H9 (cell line): ENCODE data around the gene SLC25A25. TPM values are rescaled to one million over a fixed set of nuclear protein-coding genes. Genes with fewer than 3 reads are reported as not detected.

Source experiments
- DNase-seq: peaks from one replicate; pipeline ENCODE4 v3.0.0-alpha.2; 2017
- H2AFZ ChIP-seq: one replicate; pipeline ENCODE4 v1.6.1; 2013; ENCODE audit warnings: mild to moderate bottlenecking, low read length, control low read depth, moderate library complexity
- H2AK5ac ChIP-seq: 2 replicates; pipeline ENCODE4 v1.6.1; 2013; ENCODE audit warnings: low read length, control low read depth, mixed read lengths; ENCODE audit not compliant: insufficient read length
- H2BK120ac ChIP-seq: one replicate; pipeline ENCODE4 v1.6.1; 2013; ENCODE audit warnings: low read depth, mild to moderate bottlenecking, low read length, control low read depth, inconsistent platforms; ENCODE audit not compliant: poor library complexity, severe bottlenecking
- H2BK12ac ChIP-seq: 2 replicates; pipeline ENCODE4 v1.6.1; 2013; ENCODE audit warnings: low read length, control low read depth, mixed read lengths, low read depth; ENCODE audit not compliant: insufficient read length
- H2BK15ac ChIP-seq: 2 replicates; pipeline ENCODE4 v1.6.1; 2013; ENCODE audit warnings: low read depth, low read length, control low read depth
- H2BK20ac ChIP-seq: one replicate; pipeline ENCODE4 v1.6.1; 2013; ENCODE audit warnings: low read depth, mild to moderate bottlenecking, low read length, control low read depth, inconsistent platforms; ENCODE audit not compliant: poor library complexity, severe bottlenecking
- H2BK5ac ChIP-seq: 2 replicates; pipeline ENCODE4 v1.6.1; 2013; ENCODE audit warnings: low read length, control low read depth, mixed read lengths; ENCODE audit not compliant: insufficient read length
- H3K14ac ChIP-seq: 2 replicates; pipeline ENCODE4 v1.6.1; 2013; ENCODE audit warnings: low read length, control low read depth; ENCODE audit not compliant: insufficient read depth
- H3K18ac ChIP-seq: 2 replicates; pipeline ENCODE4 v1.6.1; 2013; ENCODE audit warnings: low read depth, mild to moderate bottlenecking, mixed read lengths, low read length, control low read depth; ENCODE audit not compliant: insufficient read length
- H3K23ac ChIP-seq: 2 replicates; pipeline ENCODE4 v1.6.1; 2013; ENCODE audit warnings: low read length, control low read depth, mixed read lengths, low read depth; ENCODE audit not compliant: insufficient read length
- H3K23me2 ChIP-seq: 2 replicates; pipeline ENCODE4 v1.6.1; 2013; ENCODE audit warnings: low read depth, mild to moderate bottlenecking, mixed read lengths, low read length, control low read depth; ENCODE audit not compliant: insufficient read length, poor library complexity, severe bottlenecking
- H3K27ac ChIP-seq: 2 replicates; pipeline ENCODE4 v1.5.1; 2013; ENCODE audit warnings: low read length, control low read depth, mixed read lengths, low read depth; ENCODE audit not compliant: insufficient read length
- H3K27me3 ChIP-seq: 2 replicates; pipeline ENCODE4 v1.6.1; 2013; ENCODE audit warnings: low read length, control low read depth, inconsistent platforms; ENCODE audit not compliant: insufficient read depth
- H3K4ac ChIP-seq: 2 replicates; pipeline ENCODE4 v1.6.1; 2013; ENCODE audit warnings: low read depth, mild to moderate bottlenecking, control low read depth, inconsistent platforms, low read length, moderate library complexity
- H3K4me1 ChIP-seq: 2 replicates; pipeline ENCODE4 v1.6.1; 2013; ENCODE audit warnings: low read length, control low read depth, inconsistent platforms; ENCODE audit not compliant: insufficient read depth
- H3K4me2 ChIP-seq: 2 replicates; pipeline ENCODE4 v1.6.1; 2013; ENCODE audit warnings: low read length, control low read depth, mixed read lengths; ENCODE audit not compliant: insufficient read length, insufficient read depth
- H3K56ac ChIP-seq: 2 replicates; pipeline ENCODE4 v1.6.1; 2013; ENCODE audit warnings: low read depth, mild to moderate bottlenecking, mixed read lengths, low read length, control low read depth; ENCODE audit not compliant: insufficient read length
- H3K79me1 ChIP-seq: 2 replicates; pipeline ENCODE4 v1.6.1; 2013; ENCODE audit warnings: low read depth, mild to moderate bottlenecking, moderate library complexity, low read length, control low read depth, inconsistent platforms; ENCODE audit not compliant: insufficient read depth, poor library complexity, severe bottlenecking
- H3K79me2 ChIP-seq: 2 replicates; pipeline ENCODE4 v1.6.1; 2013; ENCODE audit warnings: low read length, control low read depth, inconsistent platforms; ENCODE audit not compliant: insufficient read depth
- H3K9ac ChIP-seq: 2 replicates; pipeline ENCODE4 v1.6.1; 2013; ENCODE audit warnings: low read length, control low read depth, mixed read lengths; ENCODE audit not compliant: insufficient read length; ENCODE audit errors: extremely low read depth
- H3K9me3 ChIP-seq: one replicate; pipeline ENCODE4 v1.6.1; 2013; ENCODE audit warnings: low read depth, low read length, inconsistent platforms; ENCODE audit not compliant: control insufficient read depth
- H3T11ph ChIP-seq: one replicate; pipeline ENCODE4 v1.6.1; 2013; ENCODE audit warnings: mild to moderate bottlenecking, low read length, control low read depth, inconsistent platforms
- H4K20me1 ChIP-seq: one replicate; pipeline ENCODE4 v1.6.1; 2013; ENCODE audit not compliant: control insufficient read depth, insufficient read length, insufficient read depth
- H4K5ac ChIP-seq: 2 replicates; pipeline ENCODE4 v1.6.1; 2013; ENCODE audit warnings: low read depth, mild to moderate bottlenecking, mixed read lengths, low read length, control low read depth; ENCODE audit not compliant: insufficient read length
- H4K8ac ChIP-seq: replicated peaks from 2 replicates; pipeline ENCODE4 v1.6.1; 2013; ENCODE audit warnings: low read length, control low read depth, mixed read lengths, low read depth; ENCODE audit not compliant: insufficient read length
- H4K91ac ChIP-seq: 2 replicates; pipeline ENCODE4 v1.6.1; 2013; ENCODE audit warnings: low read depth, mild to moderate bottlenecking, moderate library complexity, mixed read lengths, low read length, control low read depth; ENCODE audit not compliant: insufficient read length
- H3K27ac Mint-ChIP-seq, 3 experiments: 2 replicates in 2 of 3; 3 replicates in 1 of 3; pipeline ENCODE4 v1.8.0; 2020 to 2021; ENCODE audit warnings: mixed read lengths in 3 of 3, mild to moderate bottlenecking in 1 of 3, moderate library complexity in 1 of 3
- H3K27me3 Mint-ChIP-seq: 2 replicates; pipeline ENCODE4 v1.8.0; 2021; ENCODE audit warnings: low read depth, mild to moderate bottlenecking, moderate library complexity, mixed read lengths
- H3K36me3 Mint-ChIP-seq, 3 experiments: 2 replicates in 2 of 3; 3 replicates in 1 of 3; pipeline ENCODE4 v1.8.0; 2020 to 2021; ENCODE audit warnings: low read depth in 3 of 3, mixed read lengths in 3 of 3; ENCODE audit not compliant: insufficient read depth in 1 of 3
- H3K4me1 Mint-ChIP-seq, 2 experiments: 2 replicates each; pipeline ENCODE4 v1.8.0; 2020; ENCODE audit warnings: mixed read lengths in 2 of 2
- H3K4me3 Mint-ChIP-seq, 2 experiments: 2 replicates in 1 of 2; 3 replicates in 1 of 2; pipeline ENCODE4 v1.8.0; 2020 to 2021; ENCODE audit warnings: mild to moderate bottlenecking in 2 of 2, mixed read lengths in 2 of 2, moderate library complexity in 1 of 2
- H3K9me3 Mint-ChIP-seq, 2 experiments: 2 replicates in 1 of 2; 3 replicates in 1 of 2; pipeline ENCODE4 v1.8.0; 2020; ENCODE audit warnings: mild to moderate bottlenecking in 2 of 2, mixed read lengths in 2 of 2, moderate library complexity in 1 of 2
- WGBS: extraction: QIAGEN DNeasy Blood & Tissue Kit; methylation state at CpG from one replicate; pipeline ENCODE4 v1.1.7; 2013; ENCODE audit warnings: missing lambda C conversion rate, low lambda C conversion rate, mixed read lengths; ENCODE audit not compliant: insufficient read length; ENCODE audit errors: extremely low coverage; 5-methylcytosine and 5-hydroxymethylcytosine counted together
- total RNA-seq: library from RNA; stranded (reverse); gene quantifications from 2 replicates; pipeline ENCODE4 v1.2.1, GENCODE V29; 2021
- TF ChIP-seq, protein P1 (sequence below): fragments of 200-600 bp; sonication (generic); conservative IDR thresholded peaks from 3 replicates; pipeline ENCODE4 v1.8.0; 2021; ENCODE audit warnings: antibody characterized with exemption, mild to moderate bottlenecking

Gene SLC25A25
- total RNA-seq, 1 experiment from 2014 or later = 16.9 TPM

DNA sequence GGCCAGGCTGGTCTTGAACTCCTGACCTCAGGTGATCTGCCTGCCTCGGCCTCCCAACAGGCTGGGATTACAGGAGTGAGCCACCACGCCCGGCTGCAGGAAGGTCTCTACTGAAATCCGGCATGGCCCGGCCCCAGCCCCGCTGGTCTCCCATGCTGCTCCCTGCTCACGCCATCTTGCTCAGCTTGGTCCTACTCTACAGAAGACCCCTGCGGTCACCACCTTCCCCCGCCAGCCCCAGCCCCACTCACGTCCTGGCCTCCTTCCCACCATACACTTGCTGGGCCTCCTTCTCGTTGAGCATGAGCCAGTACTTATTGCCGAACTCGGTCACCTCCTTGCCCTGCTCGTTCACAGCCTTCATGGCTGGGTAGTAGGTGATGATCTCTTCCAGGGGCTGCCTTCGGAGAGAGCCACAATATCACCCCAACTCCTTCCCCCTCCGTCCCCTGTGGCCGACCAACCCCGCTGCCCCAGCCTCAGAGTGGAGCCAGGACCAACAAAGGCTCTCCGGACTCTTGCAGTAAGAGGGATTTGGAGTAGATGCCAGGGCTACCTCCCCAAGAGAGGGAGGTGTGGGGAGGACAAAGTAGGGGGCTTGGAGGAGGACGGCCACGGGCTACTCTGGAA, 55.5 kb downstream of the SLC25A25 start:
- H3K9ac ChIP-seq = no peak overlapping the region
- H3K79me2 ChIP-seq = no peaks in the 10 kb centered on the region
- peaks cover 13 to 14% of the 10 kb centered on the region in 2 experiments for H3K4me1 Mint-ChIP-seq
- no peak overlapping the region for H4K5ac ChIP-seq
- H3K23me2 ChIP-seq = peaks cover 6% of the 10 kb centered on the region
- no peak overlapping the region for H2AK5ac ChIP-seq
- H2BK20ac ChIP-seq = no peak overlapping the region
- no peak overlapping the region for H3K4ac ChIP-seq
- WGBS = no CpG with 5 or more reads among the region's 21 CpGs
- no peak overlapping the region for H3K27ac ChIP-seq
- no peak overlapping the region for H2BK5ac ChIP-seq
- no peaks in the 10 kb centered on the region for H3K4me1 ChIP-seq
- no peak overlapping the region for H3K18ac ChIP-seq
- H3K56ac ChIP-seq = no peak overlapping the region
- H2AFZ ChIP-seq = no peak overlapping the region
- H3T11ph ChIP-seq = no peak overlapping the region
- H4K8ac ChIP-seq = no peak overlapping the region
- no peaks in the 10 kb centered on the region for H3K79me1 ChIP-seq
- no peak overlapping the region for H2BK12ac ChIP-seq
- no peak overlapping the region for H3K14ac ChIP-seq
- H2BK15ac ChIP-seq = no peak overlapping the region
- no peak overlapping the region for H3K4me3 Mint-ChIP-seq
- TF ChIP-seq, protein P1, sequence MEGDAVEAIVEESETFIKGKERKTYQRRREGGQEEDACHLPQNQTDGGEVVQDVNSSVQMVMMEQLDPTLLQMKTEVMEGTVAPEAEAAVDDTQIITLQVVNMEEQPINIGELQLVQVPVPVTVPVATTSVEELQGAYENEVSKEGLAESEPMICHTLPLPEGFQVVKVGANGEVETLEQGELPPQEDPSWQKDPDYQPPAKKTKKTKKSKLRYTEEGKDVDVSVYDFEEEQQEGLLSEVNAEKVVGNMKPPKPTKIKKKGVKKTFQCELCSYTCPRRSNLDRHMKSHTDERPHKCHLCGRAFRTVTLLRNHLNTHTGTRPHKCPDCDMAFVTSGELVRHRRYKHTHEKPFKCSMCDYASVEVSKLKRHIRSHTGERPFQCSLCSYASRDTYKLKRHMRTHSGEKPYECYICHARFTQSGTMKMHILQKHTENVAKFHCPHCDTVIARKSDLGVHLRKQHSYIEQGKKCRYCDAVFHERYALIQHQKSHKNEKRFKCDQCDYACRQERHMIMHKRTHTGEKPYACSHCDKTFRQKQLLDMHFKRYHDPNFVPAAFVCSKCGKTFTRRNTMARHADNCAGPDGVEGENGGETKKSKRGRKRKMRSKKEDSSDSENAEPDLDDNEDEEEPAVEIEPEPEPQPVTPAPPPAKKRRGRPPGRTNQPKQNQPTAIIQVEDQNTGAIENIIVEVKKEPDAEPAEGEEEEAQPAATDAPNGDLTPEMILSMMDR = no peak
- DNase-seq = no peak
- H3K23ac ChIP-seq = no peak overlapping the region
- H2BK120ac ChIP-seq = no peak overlapping the region
- no peaks in the 10 kb centered on the region for H4K20me1 ChIP-seq
- H4K91ac ChIP-seq = no peak overlapping the region
- peaks cover 0 to 2% of the 10 kb centered on the region in 2 experiments; a peak in 1 of 5 replicates for H3K9me3 Mint-ChIP-seq
- H3K4me2 ChIP-seq = no peak overlapping the region
- peak overlapping the region in 1 of 3 experiments; percentile 62; a peak in 1 of 7 replicates for H3K27ac Mint-ChIP-seq
- peaks cover 2% of the 10 kb centered on the region for H3K27me3 Mint-ChIP-seq
- peaks cover 21 to 38% (median 36%) of the 10 kb centered on the region in 3 experiments for H3K36me3 Mint-ChIP-seq
- H3K27me3 ChIP-seq = no peaks in the 10 kb centered on the region
- H3K9me3 ChIP-seq = no peaks in the 10 kb centered on the region
